Amniotic stem cell (primary cell): Measurements from ENCODE around the gene PTPRD.

Experiments
- DNase-seq: peaks from one replicate; lab custom pipeline; 2025; lab: John Stamatoyannopoulos, UW

Gene PTPRD

DNA sequence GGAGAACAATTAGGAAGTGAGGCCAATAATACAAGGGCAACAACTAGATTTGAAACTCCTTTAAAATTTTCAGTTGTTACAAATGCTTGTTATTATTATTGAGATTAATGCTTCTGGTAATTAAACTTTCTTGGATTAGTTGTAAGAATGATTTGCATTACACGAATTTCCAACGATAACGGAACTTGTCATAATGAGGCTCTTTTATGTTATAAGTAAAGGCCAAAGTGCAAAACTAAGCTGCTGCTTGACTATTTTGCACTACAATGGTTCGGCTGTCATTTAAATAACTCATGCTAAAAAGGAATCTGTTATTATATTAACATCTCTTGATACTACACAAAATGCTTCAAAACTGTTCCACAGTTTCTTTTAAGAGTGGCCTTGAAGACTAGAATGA lies 1007.1 kb downstream of the PTPRD start:
- no peak for DNase-seq

DNA sequence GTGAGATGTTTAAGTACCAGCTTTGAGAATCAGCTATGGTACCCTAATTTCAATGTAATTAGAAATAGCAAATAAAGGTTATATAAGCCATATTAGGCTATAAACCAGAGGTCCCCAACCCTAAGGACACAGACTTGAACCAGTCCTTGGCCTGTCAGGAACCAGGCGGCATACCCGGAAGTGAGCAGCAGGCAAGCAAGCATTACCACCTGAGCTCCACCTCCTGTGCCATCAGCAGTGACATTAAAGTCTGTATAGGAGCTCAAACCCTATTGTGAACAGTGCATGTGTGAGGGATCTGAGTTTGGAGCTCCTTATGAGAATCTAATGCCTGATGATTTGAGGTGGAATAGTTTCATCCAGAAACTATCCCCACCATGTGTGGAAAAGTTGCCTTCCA lies 1009.5 kb downstream of the PTPRD start:
- DNase-seq: no peak

DNA sequence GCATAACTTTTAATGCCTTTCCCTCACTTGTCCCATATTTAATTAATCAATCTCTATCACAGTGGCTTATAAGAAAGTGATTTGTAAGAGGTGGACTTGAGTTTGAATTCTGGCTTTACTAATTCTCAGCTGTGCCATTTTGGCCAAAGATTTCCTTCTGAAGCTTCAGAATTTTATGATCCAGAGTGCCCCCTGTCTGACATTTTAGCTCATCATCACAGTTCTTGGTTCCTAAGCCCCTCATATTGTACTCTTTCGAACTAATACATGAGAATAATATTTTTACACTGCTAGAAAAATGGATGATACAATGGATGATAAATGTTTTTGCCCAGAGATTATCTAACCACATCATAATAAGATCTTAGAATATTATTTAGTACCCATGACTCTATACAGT lies 1014.1 kb downstream of the PTPRD start:
- no peak for DNase-seq

DNA sequence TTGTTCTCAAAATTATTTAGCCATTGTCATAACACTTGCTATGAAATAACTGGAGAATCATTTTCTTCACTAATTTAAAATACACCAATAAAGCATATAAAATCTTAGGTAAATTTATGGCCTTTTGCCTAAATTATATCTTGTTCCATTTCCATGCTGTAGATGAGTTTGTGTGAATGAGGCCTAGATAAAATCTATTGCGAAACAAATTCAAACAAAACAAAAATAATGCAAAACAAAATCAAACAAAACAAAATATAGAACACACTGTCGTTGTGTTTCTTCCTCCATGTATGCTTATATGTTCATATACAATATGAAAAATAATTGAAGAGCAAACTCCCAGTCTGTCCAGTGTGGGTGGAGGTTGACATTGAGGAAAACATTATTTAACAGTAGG lies 1020.7 kb downstream of the PTPRD start:
- DNase-seq: no peak

DNA sequence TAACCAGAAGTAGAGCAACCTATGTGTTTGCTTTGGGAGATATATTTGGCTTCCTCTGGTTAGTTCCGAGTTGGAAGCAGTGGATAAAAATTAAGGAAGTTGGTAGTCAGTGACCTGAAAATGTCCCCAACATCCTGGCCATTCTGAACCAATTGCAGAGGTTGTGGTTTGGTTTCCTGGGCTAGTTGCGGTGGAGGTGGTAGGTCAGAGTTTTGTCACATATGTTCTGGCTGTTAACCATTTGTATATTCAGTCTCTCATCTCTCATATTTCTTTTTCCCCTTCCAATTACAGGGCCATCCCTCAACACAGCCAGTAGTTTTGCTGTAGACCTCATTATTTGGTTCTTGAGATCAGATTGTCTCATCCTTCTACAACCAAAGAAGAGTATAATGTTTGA lies 1026.9 kb downstream of the PTPRD start:
- DNase-seq: no peak

DNA sequence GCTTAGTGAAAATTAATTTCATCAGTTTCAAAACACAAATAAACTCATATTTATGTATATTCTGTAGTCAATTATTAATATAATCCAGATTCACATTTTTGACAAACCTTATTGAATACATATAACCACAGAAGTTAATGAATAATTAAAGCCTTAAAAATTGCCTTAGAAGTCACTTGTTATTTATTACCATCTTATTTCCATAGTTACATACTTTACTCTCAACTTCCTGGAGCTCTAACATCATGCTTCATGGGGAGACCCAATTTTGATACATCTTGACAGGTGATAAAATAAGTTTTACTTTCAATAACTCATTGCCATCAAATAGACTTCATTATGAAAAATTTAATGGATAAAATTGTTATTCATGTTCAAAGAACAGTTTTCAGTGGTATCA lies 1038.7 kb downstream of the PTPRD start:
- DNase-seq: no peak

DNA sequence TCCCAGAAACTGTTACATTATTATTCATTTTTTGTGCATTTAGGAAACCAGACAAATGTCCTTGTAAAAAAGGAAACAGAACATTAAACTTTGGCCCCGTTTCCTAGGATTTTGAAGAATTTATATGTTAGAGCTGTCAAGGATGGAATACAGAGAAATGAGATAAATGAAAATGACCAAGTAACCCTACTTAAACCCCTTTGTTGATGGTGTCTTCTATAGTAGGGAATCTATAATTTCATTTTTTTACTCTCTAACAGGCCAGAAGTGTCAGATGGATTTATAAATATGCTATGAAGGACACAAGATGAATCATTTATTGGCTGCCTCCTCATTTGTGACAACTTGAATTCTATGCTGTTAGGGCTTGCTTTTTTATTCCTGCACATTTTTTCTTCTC lies 1047.1 kb downstream of the PTPRD start:
- no peak for DNase-seq

DNA sequence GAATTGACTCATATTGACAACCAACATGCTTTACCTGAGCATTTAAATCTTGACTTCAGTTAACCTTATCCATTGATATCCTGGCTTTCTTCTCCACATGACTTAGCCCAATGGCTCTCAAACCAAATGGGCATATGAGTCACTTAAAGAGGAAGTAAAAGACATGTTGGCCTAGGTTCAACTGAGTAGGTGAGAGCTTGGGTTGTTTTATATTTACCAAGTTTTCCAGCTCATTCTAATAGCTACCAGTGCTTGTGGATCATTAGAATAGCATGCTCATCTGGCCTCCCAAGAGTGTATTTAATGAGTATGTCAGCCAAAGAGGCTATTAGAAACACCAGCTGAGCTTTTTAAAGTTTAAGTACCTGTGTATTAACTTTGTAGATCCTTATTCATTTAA lies 1049.0 kb downstream of the PTPRD start:
- DNase-seq: no peak

DNA sequence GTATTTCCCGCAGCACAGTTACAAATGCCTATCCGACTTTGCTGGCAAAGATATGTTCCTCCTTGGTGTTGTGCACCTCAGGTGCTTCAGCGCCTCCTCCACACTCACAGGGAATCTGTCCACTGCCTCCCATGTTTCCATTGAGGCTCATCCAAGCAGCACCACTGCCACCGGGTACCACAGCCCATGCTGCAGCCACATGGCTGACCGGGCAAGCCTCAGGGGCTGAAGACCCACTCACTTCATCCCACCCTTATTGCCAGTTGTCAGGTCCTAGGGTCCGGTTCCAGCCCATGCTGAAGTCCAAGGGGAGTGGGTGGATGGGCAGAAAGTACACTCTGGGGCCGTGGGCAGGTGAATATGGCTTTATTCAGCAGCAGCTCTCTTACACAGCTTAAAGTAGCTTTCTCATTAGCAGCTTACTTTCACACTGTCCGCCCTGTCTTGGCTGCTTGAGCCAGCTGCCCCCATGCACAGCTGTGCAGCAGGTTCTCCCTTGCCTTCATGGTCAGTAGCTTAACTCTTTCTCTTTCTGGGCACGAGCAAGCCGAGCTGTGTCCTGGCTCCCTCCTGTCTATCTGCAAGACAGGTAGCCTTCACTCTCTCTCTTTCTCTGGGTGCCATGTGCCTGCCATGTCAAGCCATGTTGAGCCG lies 1052.3 kb downstream of the PTPRD start:
- DNase-seq: no peak

DNA sequence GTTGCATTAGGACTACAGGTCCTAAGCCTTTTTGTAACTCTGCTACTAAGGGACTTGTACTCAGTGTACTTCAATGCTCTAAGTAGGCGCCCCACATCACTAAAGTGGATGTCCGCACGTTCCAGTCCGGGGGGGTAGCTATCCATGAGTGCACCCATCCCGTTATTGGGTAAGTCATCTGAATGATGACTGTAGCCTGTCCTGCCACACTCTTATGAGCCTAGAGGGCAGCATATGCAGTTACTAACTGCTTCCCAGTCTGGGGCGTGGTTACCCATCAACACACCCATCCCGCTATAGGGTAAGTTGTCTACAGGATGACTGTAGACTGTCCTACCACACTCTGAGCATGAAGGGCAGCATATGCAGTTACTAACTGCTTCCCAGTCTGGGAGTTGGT lies 1053.9 kb downstream of the PTPRD start:
- DNase-seq: no peak

DNA sequence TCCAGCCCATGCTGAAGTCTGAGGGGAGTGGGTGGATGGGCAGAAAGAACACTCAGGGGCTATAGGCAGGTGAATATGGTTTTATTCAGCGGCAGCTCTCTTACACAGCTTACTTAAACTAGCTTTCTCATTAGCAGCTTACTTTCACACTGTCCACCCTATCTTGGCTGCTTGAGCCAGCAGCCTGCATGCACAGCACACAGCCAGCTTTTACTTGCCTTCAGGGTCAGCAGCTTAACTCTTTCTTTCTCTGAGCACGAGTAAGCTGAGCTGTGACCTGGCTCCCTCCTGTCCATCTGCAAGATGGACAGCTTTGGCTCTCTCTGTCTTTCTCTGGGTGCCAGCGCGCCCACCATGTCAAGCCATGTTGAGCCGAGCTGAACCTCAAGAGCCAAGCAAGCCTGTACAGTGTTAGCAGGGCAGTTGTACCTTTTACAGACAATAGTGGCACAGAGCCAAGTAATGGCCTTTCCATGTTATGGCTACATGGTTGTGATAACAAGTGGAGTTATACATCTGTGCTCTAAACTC lies 1054.9 kb downstream of the PTPRD start:
- DNase-seq: no peak

DNA sequence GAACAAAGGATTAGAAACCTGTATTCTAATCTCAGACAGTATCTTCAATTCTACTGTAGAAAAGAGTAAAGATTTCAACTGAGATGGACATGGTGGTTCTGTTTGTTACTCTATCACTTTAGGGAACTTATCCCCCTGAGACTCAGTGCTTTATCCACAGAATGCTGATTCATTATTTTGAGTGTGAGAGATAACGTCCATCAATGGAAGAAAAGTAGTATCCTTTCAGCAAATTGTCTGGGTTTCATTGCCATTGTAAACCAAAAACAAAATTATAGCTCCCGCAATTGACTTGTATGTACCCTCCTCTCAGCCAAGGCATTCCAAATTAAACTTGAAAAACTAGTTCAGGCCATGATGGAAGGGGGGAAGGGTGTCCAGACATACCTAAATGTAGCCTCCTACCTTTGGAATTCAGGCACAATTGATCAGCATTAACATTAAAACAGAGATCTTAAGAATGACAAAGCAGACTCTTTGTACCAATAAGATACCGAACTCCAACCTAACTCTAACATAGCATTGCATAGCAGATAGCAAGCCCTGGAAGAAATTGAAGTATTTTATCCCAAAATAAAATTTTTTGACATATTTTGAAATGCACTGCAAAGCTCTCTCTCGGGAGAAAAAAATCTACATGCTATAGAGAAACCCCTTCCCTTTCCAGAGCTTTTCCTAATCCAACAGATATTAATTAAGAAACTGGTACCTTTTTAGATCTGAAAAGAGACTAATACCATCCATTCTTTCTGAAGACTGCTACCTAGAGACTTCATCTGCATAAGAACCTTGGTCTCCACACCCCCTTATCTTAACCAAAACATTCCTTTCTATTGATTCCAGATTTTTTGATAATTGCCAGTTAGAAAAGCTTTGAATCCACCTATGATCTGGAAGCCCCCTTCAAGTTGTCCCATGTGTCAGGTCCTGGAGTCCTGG lies 1055.7 kb downstream of the PTPRD start:
- DNase-seq: no peak

DNA sequence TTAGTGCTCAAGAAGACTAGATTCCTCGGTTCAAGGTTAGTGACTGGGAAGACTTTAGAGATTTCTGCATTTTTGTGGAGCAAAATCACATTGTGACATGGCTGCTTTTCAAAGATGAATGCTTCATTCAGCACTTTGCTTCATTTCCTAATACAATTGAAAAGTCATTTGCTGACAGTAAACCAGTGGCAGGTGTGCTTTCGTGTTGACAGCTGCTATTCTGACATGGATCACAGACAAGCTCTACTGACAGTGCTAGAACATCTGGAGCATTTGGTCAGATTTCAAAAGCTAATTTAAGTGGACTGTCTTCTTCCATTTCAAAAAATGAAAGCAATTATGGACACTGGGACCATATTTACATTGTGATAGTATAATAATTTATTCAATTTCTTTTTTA lies 1060.1 kb downstream of the PTPRD start:
- DNase-seq: no peak

DNA sequence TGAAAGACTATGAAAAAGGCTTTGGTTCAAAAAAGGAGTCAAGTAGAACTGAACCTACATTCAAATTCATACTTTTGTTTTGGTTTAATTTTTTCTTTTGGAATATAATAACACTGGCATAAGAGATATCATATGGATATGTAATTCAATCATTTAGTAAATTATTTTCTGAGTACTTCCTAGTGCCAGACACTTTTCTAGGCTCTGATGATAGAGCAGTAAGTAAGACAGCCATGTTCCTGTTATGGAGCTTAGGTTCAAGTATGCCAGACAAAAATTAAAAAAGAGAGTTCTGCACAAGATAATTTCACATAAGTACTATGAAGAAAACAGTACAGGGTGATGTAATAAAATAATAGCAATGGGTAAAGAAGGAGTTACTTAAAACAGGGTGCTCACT lies 1074.0 kb downstream of the PTPRD start:
- DNase-seq: no peak

DNA sequence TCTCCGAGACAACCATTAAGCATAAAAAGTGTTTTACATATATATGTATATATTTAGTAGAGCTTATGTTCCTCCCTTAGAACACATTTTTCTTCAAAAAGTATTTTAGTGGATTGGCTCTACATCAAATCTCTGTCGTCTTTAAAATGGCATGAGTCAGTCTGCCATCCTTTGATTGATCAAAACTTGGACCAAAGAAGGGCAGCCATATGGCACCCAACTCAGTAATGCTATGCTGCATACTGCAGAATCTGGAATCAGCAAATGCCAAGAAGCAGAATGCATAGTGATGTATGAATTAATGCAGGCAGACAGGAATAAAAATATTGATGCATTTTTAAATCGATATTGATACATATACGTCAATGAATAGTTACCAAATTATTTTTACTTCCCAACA lies 1074.4 kb downstream of the PTPRD start:
- no peak for DNase-seq

DNA sequence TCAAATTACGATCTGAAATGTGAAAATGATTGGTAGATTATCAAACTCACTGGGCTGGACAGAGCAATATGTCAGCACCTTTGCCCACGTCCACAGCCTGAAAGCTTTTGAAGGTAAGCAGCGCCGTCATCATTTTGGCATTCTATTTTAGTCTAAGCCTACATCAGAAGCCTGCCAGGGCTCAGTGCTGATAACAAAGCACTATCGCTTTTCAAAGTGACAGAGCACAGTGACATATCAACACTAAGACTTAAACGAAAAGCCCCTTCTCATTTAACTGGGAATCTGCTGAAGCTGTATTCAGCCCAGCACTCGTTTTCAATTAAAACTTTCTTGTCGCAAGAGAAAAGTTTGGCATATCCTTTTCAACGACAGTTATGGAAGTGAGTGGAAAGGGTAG lies 1076.3 kb downstream of the PTPRD start:
- no peak for DNase-seq

DNA sequence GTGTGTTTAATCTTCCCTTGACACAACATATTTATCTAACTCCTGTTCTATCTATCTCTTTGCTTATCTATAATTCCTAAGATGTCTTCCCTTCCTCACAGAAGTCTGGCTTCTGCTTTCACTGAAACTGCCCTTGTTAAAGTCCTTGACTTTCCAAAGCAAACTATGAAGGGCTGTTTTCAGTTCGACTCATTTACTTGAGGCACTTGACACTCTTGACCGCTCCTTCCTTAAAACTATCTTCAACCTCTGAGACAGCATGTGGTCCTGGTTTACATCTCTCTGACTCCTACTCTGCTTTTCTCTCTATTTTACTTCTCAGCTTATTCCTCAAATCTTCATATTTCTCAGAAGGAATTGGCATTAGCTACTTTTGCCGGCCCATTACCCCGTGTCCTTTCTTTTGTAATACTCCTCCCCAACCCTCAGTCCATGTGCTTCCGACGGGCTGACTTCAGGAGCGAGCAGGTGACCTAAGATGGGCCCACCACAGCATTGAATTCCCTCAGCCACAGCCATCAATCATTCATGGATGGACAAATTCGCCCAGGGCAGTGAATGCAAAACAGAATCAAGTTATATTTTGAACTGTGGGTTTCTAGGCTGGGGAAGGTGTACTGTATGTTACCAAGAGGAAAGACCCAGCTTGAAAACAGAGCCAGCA lies 1089.2 kb downstream of the PTPRD start:
- no peak for DNase-seq

DNA sequence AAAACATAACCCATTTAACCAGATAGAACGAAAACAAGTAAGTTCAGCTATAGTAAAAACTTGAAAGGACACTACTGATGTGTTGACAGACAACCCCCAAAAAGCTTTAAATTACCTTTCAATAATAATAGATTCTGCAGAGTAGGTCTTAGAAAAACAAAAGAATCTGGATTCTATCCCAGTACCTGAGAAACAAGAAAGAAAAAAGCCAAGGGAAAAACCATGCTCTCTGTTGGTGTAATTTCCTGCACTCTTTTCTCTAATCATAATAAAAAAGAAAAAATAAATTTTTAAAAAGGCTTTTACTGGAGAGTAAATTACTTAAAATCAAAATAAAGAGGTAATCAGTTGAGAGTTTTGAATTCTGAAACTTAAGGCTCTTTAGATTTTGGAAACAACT lies 1090.4 kb downstream of the PTPRD start:
- DNase-seq: no peak

DNA sequence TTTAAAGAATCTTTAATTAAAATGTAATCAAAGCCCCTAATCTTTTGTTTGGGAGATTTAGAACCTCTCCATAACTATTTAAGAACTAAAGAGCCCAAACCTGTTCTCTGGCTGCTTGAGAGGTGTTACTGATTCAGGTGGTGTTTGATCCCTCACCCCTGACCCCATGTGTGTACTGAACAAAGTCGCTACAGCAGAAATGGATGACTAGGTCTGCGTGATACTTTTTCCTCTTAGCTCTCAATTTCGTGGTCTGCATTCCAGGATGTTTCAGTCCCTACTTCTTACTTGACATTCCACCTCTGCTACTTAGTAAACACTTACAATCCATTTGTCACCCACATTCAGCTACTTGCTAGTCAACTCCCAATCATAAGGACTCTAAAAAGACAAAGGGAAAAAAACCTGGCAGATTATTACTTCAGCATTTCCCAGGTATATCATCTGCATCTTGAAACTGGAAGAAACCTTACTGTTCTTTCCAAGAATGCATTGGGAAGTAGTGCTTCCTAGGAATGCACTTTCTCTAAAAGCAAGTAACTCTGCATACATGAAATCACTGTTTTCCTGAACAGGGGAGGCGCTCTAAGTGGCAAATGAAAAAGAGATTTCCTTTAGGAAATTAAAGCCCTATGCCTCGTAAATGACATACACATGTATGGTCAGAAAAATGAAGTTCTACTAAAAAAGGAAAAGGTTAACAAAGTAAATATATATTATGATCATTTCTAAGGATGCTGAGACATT lies 1091.6 kb downstream of the PTPRD start:
- DNase-seq: no peak

DNA sequence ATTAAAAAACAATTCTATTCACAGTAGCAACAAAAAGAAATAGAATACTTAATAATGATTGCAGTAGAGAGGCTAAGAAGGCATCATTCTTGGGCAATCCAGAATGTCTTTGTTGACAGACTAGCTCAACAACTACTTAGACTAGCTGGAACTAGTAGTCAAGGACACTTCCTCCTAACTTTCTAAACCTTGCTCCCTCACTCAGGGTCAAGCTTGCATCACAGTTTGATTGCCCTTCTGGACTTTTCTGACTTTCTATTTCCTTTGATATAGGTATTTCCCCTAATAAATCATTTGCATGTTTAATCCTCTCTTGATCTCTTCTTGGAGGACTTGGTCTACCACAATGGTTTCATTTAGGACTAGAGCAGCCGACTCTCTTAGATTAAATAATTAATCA lies 1107.9 kb downstream of the PTPRD start:
- no peak for DNase-seq

DNA sequence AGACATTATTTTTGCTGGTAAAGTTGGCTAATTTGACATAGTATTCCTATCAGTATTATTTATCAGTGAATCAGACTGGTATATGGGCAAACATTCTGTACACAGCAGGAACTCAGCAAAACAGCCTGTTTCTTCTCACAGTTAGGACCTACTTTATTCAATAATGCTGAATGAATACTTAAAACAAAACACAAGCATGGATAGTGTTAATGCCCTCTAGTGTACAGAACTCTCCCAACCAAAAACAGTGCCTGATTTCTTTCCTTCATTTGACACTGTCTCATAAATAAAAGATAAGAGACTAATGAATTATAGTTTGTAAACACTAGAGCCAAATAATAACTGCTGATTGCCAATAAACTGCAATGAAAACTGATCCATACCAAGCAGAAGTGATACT lies 1113.3 kb downstream of the PTPRD start:
- DNase-seq: no peak

DNA sequence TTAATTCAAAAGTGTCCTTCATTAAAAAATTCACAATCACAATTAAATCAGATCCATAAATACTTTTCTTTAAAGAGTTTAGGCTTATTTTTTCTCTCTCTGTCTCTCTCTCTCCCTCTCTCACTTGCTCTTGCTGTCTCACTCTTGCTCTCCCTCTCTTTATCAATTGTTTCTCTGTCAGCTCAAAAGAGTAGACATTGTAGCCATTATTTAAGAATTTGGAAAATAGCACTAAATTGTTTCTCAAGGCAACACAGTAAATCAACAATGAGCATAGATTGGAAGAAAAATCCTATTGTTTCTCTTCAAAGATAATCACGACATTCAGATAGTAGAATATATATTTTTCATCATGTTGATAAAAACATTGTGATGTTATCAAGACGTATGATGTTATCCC lies 1114.0 kb downstream of the PTPRD start:
- DNase-seq: no peak
